Activated CD8-positive, alpha-beta T cell treated with anti-CD3 and anti-CD28 coated beads for 36 hours (primary cell): ENCODE data around the gene PKN1. TPM values are rescaled to one million over a fixed set of nuclear protein-coding genes. Genes with fewer than 3 reads are reported as not detected.

Experiments
- ATAC-seq: fragments of 200-7000 bp; cut with Tn5 transposase; one replicate; pipeline ENCODE4 v1.10.0; 2021; ENCODE audit warnings: mild to moderate bottlenecking, moderate library complexity
- CTCF ChIA-PET: fragments of 350-600 bp; sonication (Branson Sonifier 250); formaldehyde crosslinking; loops from one replicate; lab custom pipeline; 2021; ENCODE audit warnings: antibody characterized with exemption; lab: Charles Lee
- POLR2A ChIA-PET: fragments of 350-600 bp; sonication (Branson Sonifier 250); formaldehyde crosslinking; loops from one replicate; lab custom pipeline; 2021; ENCODE audit warnings: antibody characterized with exemption; lab: Charles Lee
- DNase-seq: peaks from one replicate; pipeline ENCODE4 v3.0.0-alpha.2; 2020
- H3K27ac Mint-ChIP-seq: one replicate; pipeline ENCODE4 v1.8.0; 2021; ENCODE audit warnings: mild to moderate bottlenecking, mixed read lengths
- H3K27me3 Mint-ChIP-seq: one replicate; pipeline ENCODE4 v1.8.0; 2021; ENCODE audit warnings: mixed read lengths
- H3K36me3 Mint-ChIP-seq: one replicate; pipeline ENCODE4 v1.8.0; 2021; ENCODE audit warnings: low read depth, mixed read lengths
- H3K4me1 Mint-ChIP-seq: one replicate; pipeline ENCODE4 v1.8.0; 2021; ENCODE audit warnings: low read depth, mixed read lengths
- H3K4me3 Mint-ChIP-seq: one replicate; pipeline ENCODE4 v1.8.0; 2021; ENCODE audit warnings: mild to moderate bottlenecking, moderate library complexity, mixed read lengths
- H3K9me3 Mint-ChIP-seq: one replicate; pipeline ENCODE4 v1.8.0; 2021; ENCODE audit warnings: mixed read lengths
- intact Hi-C: fragments of 100-400 bp; cut with micrococcal nuclease; formaldehyde crosslinking; loops from one replicate; pipeline ENCODE4 v1.10.0; 2022
- total RNA-seq, 2 experiments: library from RNA; stranded (reverse); gene quantifications; one replicate each; pipeline ENCODE4 v1.2.3, GENCODE V29; 2021
- TF ChIP-seq, protein P1 (sequence below): fragments of 200-600 bp; IDR thresholded peaks from one replicate; pipeline ENCODE4 v1.8.0; 2022; ENCODE audit warnings: antibody characterized with exemption, mild to moderate bottlenecking

The PKN1 gene
- total RNA-seq, 2 experiments from 2014 or later: 172 to 192 TPM

DNA sequence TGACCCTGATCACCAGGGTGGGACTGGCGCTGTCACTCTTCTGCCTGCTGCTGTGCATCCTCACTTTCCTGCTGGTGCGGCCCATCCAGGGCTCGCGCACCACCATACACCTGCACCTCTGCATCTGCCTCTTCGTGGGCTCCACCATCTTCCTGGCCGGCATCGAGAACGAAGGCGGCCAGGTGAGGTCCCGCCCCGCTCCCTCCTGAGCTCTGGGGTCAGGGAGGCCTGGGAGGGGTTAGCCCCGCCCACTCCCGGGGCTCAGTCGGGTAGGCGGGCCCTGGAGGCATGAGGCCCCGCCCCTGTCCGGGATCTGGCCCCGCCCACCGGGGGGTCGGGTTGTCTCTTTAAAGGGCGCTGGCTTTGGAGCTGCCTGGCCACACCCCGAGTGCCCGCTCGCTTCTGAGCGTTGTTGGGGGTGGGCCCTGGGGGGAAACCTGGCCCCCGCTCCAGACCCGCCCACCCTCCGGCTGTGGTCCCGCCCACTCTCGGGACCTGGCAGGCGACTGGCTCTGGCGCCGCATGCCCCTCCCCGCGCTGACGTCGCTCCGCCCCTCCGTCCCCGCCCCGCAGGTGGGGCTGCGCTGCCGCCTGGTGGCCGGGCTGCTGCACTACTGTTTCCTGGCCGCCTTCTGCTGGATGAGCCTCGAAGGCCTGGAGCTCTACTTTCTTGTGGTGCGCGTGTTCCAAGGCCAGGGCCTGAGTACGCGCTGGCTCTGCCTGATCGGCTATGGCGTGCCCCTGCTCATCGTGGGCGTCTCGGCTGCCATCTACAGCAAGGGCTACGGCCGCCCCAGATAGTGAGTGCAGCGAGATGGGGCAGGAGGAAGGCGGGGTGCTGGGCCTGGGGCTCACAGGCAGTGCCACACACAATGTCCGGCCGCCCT, 27.1 kb upstream of the PKN1 start:
- intact Hi-C loops: loop anchor here (5.0 kb wide), 1 partner anchor 39 kb away; no protein-coding TSS in a partner anchor
- H3K36me3 Mint-ChIP-seq: peaks cover 84% of the 10 kb centered on the region
- ATAC-seq (peak; percentile 84), DNase-seq (peak; percentile 93)
- TF ChIP-seq, protein P1, sequence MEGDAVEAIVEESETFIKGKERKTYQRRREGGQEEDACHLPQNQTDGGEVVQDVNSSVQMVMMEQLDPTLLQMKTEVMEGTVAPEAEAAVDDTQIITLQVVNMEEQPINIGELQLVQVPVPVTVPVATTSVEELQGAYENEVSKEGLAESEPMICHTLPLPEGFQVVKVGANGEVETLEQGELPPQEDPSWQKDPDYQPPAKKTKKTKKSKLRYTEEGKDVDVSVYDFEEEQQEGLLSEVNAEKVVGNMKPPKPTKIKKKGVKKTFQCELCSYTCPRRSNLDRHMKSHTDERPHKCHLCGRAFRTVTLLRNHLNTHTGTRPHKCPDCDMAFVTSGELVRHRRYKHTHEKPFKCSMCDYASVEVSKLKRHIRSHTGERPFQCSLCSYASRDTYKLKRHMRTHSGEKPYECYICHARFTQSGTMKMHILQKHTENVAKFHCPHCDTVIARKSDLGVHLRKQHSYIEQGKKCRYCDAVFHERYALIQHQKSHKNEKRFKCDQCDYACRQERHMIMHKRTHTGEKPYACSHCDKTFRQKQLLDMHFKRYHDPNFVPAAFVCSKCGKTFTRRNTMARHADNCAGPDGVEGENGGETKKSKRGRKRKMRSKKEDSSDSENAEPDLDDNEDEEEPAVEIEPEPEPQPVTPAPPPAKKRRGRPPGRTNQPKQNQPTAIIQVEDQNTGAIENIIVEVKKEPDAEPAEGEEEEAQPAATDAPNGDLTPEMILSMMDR: peak; percentile 90
- CTCF ChIA-PET: interaction anchor here (0.6 to 5.2 kb wide), 29 partner anchors 9 to 419 kb away, joined by 3 to 82 read pairs (median 4); partner anchors contain the start of genes ADGRE5, ASF1B, DDX39A and PKN1
- peaks cover 21% of the 10 kb centered on the region for H3K4me1 Mint-ChIP-seq
- peak overlapping the region; percentile 66 for H3K27ac Mint-ChIP-seq
- peak overlapping the region; percentile 26 for H3K4me3 Mint-ChIP-seq
- POLR2A ChIA-PET: interaction anchor here (0.6 to 9.4 kb wide), 15 partner anchors 9 to 273 kb away, joined by 3 to 168 read pairs (median 9); partner anchors contain the start of genes ADGRE5 and DDX39A
- no peaks in the 10 kb centered on the region for H3K27me3 Mint-ChIP-seq
- H3K9me3 Mint-ChIP-seq: no peaks in the 10 kb centered on the region

DNA sequence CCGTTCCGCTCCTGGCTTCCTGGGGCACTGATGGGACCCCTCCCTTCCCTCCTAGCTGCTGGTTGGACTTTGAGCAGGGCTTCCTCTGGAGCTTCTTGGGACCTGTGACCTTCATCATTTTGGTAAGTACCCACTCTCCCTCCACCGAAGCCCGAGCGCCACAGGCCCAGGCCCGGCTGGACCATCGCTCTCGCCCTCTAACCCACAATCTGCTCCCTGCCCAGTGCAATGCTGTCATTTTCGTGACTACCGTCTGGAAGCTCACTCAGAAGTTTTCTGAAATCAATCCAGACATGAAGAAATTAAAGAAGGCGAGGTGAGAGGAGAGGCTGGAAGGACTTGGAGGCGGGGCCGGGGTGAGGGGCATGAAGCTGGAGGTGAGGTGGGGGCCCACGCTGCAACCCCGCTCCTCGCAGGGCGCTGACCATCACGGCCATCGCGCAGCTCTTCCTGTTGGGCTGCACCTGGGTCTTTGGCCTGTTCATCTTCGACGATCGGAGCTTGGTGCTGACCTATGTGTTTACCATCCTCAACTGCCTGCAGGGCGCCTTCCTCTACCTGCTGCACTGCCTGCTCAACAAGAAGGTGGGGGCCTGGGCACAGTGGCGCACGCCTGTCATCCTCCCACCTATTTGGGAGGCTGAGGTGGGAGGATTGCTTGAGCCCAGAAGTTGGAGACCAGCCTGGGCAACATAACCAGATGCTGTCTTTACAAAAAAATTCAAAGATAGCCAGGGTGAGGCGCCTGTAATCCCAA, 26.3 kb upstream of the PKN1 start:
- TF ChIP-seq, protein P1: no peak
- H3K9me3 Mint-ChIP-seq: no peaks in the 10 kb centered on the region
- H3K4me1 Mint-ChIP-seq: peaks cover 24% of the 10 kb centered on the region
- no peaks in the 10 kb centered on the region for H3K27me3 Mint-ChIP-seq
- ATAC-seq (no peak), DNase-seq (no peak)
- ChIA-PET POLR2A (interaction anchor here (0.9 to 9.4 kb wide), 11 partner anchors 8 to 270 kb away, joined by 3 to 168 read pairs (median 15); partner anchors contain the start of genes ADGRE5 and DDX39A), CTCF (interaction anchor here (0.6 to 5.2 kb wide), 24 partner anchors 8 to 420 kb away, joined by 3 to 82 read pairs (median 4); partner anchors contain the start of genes ADGRE5, ASF1B, DDX39A and PKN1)
- intact Hi-C loops: loop anchor here (5.0 kb wide), 1 partner anchor 40 kb away; no protein-coding TSS in a partner anchor
- no peak overlapping the region for H3K4me3 Mint-ChIP-seq
- peaks cover 84% of the 10 kb centered on the region for H3K36me3 Mint-ChIP-seq
- H3K27ac Mint-ChIP-seq: peak overlapping the region; percentile 66

DNA sequence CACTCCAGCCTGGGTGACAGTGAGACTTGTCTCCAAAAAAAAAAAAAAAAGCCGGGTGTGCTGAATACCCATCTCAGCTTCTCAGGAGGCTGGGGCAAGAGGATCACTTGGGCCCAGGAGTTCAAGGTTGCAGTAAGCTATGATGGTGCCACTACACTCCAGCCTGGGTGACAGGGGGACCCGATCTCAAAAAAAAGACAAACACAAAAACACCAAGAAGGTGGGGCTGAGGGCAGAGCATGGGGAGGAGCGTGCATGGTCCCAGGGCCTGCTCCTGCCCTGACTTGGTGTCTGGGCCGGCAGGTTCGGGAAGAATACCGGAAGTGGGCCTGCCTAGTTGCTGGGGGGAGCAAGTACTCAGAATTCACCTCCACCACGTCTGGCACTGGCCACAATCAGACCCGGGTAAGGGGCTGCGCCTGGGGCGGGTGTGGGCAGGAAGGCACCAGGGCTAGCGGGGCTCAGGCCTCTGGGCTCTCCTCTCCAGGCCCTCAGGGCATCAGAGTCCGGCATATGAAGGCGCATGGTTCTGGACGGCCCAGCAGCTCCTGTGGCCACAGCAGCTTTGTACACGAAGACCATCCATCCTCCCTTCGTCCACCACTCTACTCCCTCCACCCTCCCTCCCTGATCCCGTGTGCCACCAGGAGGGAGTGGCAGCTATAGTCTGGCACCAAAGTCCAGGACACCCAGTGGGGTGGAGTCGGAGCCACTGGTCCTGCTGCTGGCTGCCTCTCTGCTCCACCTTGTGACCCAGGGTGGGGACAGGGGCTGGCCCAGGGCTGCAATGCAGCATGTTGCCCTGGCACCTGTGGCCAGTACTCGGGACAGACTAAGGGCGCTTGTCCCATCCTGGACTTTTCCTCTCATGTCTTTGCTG, 25.3 kb upstream of the PKN1 start:
- Mint-ChIP-seq H3K4me3 (peak overlapping the region; percentile 33), H3K9me3 (no peaks in the 10 kb centered on the region), H3K27ac (peak overlapping the region; percentile 71), H3K36me3 (peaks cover 79% of the 10 kb centered on the region), H3K4me1 (peaks cover 26% of the 10 kb centered on the region), H3K27me3 (no peaks in the 10 kb centered on the region)
- no peak for ATAC-seq
- POLR2A ChIA-PET: interaction anchor here (0.9 to 9.4 kb wide), 10 partner anchors 7 to 271 kb away, joined by 3 to 168 read pairs (median 16); partner anchors contain the start of genes ADGRE5 and DDX39A
- TF ChIP-seq, protein P1: no peak
- CTCF ChIA-PET: interaction anchor here (1.3 to 5.2 kb wide), 3 partner anchors 11 to 59 kb away, joined by 4 to 29 read pairs (median 11); partner anchors contain the start of gene DDX39A
- DNase-seq: no peak
- intact Hi-C loops: loop anchor here (5.0 kb wide), 1 partner anchor 41 kb away; no protein-coding TSS in a partner anchor

DNA sequence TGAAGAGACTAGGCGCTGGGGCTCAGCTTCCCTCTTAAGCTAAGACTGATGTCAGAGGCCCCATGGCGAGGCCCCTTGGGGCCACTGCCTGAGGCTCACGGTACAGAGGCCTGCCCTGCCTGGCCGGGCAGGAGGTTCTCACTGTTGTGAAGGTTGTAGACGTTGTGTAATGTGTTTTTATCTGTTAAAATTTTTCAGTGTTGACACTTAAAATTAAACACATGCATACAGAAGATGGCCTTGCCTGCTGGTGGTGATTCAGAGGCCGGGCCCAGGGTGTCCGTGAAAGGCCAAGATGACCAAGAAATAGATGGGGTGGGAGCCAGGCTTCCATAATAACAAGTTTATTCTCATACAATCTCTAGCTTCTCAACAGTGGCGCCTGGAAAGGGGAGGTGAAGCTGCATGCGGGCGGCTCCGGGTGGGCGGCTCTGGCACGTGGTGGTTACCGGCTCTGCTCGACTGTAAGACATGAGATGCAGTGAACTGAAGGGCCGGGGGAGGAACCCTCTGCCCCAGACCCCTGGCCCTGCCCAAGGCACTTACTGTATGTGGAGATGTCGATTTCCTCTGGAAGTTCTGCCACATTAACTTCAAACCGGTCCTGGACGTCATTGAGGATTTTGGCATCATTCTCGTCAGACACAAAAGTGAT, 24.5 kb upstream of the PKN1 start:
- peaks cover 82% of the 10 kb centered on the region for H3K36me3 Mint-ChIP-seq
- TF ChIP-seq, protein P1: no peak
- H3K4me3 Mint-ChIP-seq: peak overlapping the region; percentile 33
- H3K27ac Mint-ChIP-seq: peak overlapping the region; percentile 71
- intact Hi-C loops: loop anchor here (5.0 kb wide), 1 partner anchor 41 kb away; no protein-coding TSS in a partner anchor
- POLR2A ChIA-PET: interaction anchor here (0.5 to 9.4 kb wide), 12 partner anchors 7 to 384 kb away, joined by 3 to 168 read pairs (median 16); partner anchors contain the start of genes ADGRE5 and DDX39A
- DNase-seq (no peak), ATAC-seq (no peak)
- H3K9me3 Mint-ChIP-seq: no peaks in the 10 kb centered on the region
- H3K4me1 Mint-ChIP-seq: peaks cover 34% of the 10 kb centered on the region
- CTCF ChIA-PET: interaction anchor here (1.2 to 5.2 kb wide), 4 partner anchors 45 to 272 kb away, joined by 3 to 29 read pairs (median 5); partner anchors contain the start of gene ASF1B
- H3K27me3 Mint-ChIP-seq: no peaks in the 10 kb centered on the region
